ENCODE data around the gene TM7SF2. TPM values are rescaled to one million over a fixed set of nuclear protein-coding genes. Genes with fewer than 3 reads are reported as not detected.

Gene TM7SF2
- polyA plus RNA-seq, 1 experiment: 10.3 TPM

DNA sequence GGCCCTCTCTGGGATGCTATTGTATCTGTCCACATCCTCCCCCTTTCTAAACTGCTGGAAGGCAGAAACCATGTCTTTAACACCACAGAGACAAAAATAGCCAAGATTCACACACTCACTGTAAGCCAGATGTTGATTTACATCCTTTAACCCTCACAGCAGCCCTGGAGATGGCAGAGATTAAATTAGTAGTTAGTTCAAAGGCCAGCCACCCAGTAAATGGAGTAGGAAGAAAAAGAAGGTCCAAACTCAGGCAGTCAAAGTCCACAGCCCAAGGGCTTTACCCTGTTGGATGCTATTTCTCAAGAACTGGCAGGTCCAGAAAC is 8.0 kb downstream of the TM7SF2 start:
- no peak for DNase-seq (ENCODE audit: low read depth, low spot score)
- TF ChIP-seq, protein P1, sequence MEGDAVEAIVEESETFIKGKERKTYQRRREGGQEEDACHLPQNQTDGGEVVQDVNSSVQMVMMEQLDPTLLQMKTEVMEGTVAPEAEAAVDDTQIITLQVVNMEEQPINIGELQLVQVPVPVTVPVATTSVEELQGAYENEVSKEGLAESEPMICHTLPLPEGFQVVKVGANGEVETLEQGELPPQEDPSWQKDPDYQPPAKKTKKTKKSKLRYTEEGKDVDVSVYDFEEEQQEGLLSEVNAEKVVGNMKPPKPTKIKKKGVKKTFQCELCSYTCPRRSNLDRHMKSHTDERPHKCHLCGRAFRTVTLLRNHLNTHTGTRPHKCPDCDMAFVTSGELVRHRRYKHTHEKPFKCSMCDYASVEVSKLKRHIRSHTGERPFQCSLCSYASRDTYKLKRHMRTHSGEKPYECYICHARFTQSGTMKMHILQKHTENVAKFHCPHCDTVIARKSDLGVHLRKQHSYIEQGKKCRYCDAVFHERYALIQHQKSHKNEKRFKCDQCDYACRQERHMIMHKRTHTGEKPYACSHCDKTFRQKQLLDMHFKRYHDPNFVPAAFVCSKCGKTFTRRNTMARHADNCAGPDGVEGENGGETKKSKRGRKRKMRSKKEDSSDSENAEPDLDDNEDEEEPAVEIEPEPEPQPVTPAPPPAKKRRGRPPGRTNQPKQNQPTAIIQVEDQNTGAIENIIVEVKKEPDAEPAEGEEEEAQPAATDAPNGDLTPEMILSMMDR (IDR thresholded peaks at IDR 0.05; ENCODE audit: low read depth, low read length): no peak
- POLR2A ChIA-PET: no interaction called here

DNA sequence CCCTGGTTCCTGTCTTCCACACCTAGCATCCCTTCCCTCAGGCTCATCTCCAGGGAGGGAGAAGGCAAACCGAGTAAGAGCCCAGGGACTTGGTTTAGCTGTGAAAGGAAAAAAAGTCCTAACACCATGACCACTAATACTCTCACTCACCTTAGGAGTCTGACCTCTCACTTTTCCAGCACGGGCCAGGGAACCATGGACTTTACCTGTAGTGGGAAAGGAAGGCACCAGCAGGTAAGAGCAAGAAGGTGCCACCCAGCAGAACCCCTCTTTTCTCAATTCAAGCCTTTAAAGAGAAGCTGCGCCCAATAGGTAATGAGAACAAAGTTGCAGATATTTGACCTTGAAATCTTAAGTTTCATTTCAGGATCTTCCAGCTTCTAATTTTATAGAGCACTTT is 9.2 kb downstream of the TM7SF2 start:
- TF ChIP-seq, protein P1 (IDR thresholded peaks at IDR 0.05; ENCODE audit: low read depth, low read length): no peak
- Histone ChIP-seq H3K4me3 (ENCODE audit: low read depth, low read length) (peak overlapping the region; percentile 99), H3K27ac (ENCODE audit: low read depth, low read length) (no peak overlapping the region), H3K27me3 (ENCODE audit: control insufficient read depth, insufficient read depth, low read length) (no peaks in the 10 kb centered on the region), H3K9me3 (ENCODE audit: control insufficient read depth, insufficient read depth, low read length) (peaks cover 3% of the 10 kb centered on the region; the same call in 1 of the 2 replicates)
- CTCF ChIA-PET: interaction anchor here (0.9 to 1.2 kb wide), 2 partner anchors 9 to 107 kb away, joined by 3 read pairs; partner anchors contain the start of genes ARL2 and TM7SF2
- DNase-seq (ENCODE audit: low read depth, low spot score): no peak
- POLR2A ChIA-PET: no interaction called here

More for the DNA sequence above, 8.0 kb downstream of the TM7SF2 start:
- Histone ChIP-seq H3K27ac (ENCODE audit: low read depth, low read length) (no peak overlapping the region), H3K4me3 (ENCODE audit: low read depth, low read length) (no peak overlapping the region), H3K27me3 (ENCODE audit: control insufficient read depth, insufficient read depth, low read length) (no peaks in the 10 kb centered on the region), H3K9me3 (ENCODE audit: control insufficient read depth, insufficient read depth, low read length) (peaks cover 3% of the 10 kb centered on the region; the same call in 1 of the 2 replicates)
- CTCF ChIA-PET: no interaction called here

DNA sequence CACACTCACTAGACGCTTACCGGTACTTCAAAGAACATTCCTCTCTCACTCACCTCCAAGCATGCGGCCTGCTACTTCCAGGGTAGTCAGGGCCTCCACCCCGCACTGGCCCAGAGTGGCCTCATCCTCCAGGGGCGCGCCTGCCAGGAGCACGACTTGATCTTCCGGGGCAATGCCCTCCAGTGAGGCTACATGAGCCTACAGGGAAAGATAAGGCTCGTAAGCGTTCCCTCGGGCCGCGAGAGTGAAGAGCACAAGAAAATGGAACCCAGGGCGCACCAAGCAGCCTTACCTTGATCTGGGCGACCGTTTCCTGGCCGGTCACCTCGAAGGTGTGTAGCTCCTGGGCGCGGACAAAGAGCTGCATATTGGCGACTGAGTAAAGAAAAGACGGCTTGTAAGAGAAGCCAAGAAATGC is 9.8 kb downstream of the TM7SF2 start:
- CTCF ChIA-PET: interaction anchor here (1.1 to 1.2 kb wide), 2 partner anchors 9 to 107 kb away, joined by 3 to 6 read pairs; partner anchors contain the start of gene ARL2
- POLR2A ChIA-PET: interaction anchor here (1.0 to 1.6 kb wide), 4 partner anchors 9 to 25 kb away, joined by 3 to 20 read pairs (median 4); partner anchors contain the start of gene SYVN1
- peaks cover 3% of the 10 kb centered on the region; the same call in 1 of the 2 replicates for H3K9me3 ChIP-seq (ENCODE audit: control insufficient read depth, insufficient read depth, low read length)
- H3K27ac ChIP-seq (ENCODE audit: low read depth, low read length): peak overlapping the region; percentile 57
- DNase-seq (ENCODE audit: low read depth, low spot score): no peak
- no peaks in the 10 kb centered on the region for H3K27me3 ChIP-seq (ENCODE audit: control insufficient read depth, insufficient read depth, low read length)
- TF ChIP-seq, protein P1 (IDR thresholded peaks at IDR 0.05; ENCODE audit: low read depth, low read length): no peak
- peak overlapping the region; percentile 99 for H3K4me3 ChIP-seq (ENCODE audit: low read depth, low read length)

DNA sequence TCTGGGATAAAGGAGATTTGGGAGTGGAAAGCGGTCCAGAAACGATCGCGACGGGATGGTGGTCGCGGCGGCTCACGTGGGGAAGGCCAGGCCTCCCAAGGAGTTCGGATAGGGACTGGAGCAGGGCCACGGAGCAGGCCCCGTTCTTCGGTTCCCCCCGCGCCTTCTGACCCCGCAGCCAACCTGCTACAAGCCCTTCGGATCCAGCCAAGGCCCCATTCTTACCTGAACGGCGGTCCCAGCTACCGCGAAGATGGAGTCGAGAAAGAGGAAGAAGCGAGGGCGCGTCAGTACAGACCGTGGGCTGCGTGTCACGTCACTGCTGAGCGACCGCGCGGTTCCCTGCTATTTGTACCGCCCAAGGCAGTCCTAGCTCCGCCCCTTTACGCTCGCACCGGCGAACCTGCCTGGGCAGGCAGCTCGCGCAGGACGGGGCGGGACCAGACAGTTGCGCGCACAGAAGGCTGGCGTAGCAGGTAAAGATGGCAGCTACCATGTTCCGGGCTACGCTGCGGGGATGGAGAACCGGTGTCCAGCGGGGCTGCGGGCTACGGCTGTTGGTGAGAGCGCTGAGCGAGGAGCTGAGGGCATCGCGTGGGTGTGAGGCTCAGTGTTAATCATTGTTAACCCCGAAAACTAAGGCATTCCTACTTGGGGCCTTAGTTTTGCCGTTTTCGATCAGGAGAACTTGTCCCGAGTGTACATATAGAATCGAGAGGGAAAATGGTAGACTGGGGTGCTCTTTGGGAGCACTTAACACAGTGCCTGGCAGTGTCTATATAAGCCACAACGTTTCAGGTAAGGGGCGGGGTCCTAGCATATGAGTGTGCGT is 10.4 kb downstream of the TM7SF2 start, which contains the start of the genes FAU and MRPL49:
Gene FAU (minus strand): TSS at position 270 of the 832 bp plus-strand sequence. CDS start 321 bp downstream, outside the sequence.
Gene MRPL49 (plus strand): TSS at position 457 of the 832 bp plus-strand sequence. CDS start 26 bp downstream, at position 483.
- H3K27me3 ChIP-seq (ENCODE audit: control insufficient read depth, insufficient read depth, low read length): no peaks in the 10 kb centered on the region
- DNase-seq (ENCODE audit: low read depth, low spot score): peak; percentile 88
- POLR2A ChIA-PET: interaction anchor here (0.5 to 1.6 kb wide), 8 partner anchors 8 to 203 kb away, joined by 3 to 20 read pairs (median 4); partner anchors contain the start of gene SYVN1
- H3K27ac ChIP-seq (ENCODE audit: low read depth, low read length): peak within 1 kb of the TSS; percentile 82
- CTCF ChIA-PET: interaction anchor here (0.7 to 1.1 kb wide), 2 partner anchors 9 to 119 kb away, joined by 3 to 6 read pairs; no protein-coding TSS in a partner anchor
- peak within 1 kb of the TSS; percentile 99 for H3K4me3 ChIP-seq (ENCODE audit: low read depth, low read length)
- H3K9me3 ChIP-seq (ENCODE audit: control insufficient read depth, insufficient read depth, low read length): peaks cover 3% of the 10 kb centered on the region; the same call in 1 of the 2 replicates
- TF ChIP-seq, protein P1 (IDR thresholded peaks at IDR 0.05; ENCODE audit: low read depth, low read length): no peak

Measured in AG04450 (cell line).